DMS53 treated with DMSO at 0.1 percent for 48 hours (cell line): ENCODE measurements around the gene CGNL1.

Source experiments
- DNase-seq: peaks from one replicate; lab custom pipeline; 2025; ENCODE audit not compliant: unreplicated experiment; lab: John Stamatoyannopoulos, UW

Gene CGNL1

DNA sequence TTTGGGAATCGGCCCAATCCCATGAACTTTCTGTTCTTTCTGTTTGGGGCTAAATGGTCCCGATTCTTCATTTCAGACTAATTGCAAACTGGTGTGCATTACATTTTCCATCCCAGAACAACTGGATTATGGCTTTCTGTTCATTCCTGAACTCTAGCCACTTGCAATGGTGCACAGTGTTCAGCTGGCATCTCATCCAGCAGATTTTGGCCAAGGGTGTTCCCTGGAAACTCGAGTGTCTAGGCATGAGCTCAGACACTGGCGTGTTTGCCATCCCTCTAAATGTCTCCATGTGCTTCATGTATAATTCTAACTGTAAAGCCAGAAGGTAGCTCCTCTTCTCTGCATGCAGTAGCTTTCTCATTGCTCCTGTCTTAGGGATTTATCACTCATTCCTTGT lies 118.3 kb downstream of the CGNL1 start:
- DNase-seq, result no peak

DNA sequence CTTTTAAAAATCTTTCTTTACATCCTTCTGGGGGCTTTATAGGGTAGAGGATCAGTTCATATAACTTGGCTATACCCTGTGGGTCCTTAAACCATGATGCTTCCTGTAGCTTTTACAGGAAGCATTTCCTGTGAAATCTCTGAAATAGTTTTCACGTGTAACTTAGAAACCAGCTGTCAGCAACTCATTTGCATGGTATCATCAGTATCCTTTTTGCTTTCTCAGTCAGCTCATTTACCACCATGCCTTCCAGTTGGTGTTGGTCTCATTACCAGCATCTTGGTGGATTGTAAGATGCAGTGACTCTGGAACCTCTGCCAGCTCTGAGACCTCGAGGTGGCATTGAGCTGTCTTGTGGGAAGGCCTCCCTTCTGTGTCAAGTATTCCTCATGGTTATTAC lies 118.7 kb downstream of the CGNL1 start:
- peak; percentile 7 for DNase-seq

DNA sequence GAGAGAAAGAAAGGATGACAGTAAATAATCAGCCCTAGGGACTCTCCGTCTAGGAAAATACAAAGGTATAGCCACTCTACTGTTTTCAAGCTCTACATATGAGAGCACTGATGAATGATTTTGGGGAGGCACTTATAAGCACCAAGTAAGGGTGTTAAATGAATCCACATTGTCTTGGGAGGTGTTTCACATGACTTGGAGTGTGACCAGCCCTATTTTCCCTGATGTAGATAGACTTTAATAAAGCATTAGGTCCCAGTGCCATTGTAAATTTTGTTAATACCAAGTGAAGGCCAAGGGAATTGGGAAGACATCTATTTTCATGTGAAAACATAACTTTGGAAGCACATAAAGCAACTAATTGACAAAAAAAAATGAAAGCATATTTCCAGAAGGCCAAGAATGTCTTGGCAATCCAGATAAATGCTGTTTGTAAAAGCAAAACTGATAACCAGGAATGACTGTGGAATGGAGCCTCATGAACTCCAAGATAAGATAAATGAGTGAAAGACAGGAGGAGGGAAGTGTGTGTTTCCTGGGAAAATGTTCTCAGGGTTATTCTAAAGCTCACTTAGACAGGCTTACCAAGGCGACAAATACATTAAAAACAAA lies 119.4 kb downstream of the CGNL1 start:
- DNase-seq, result no peak

DNA sequence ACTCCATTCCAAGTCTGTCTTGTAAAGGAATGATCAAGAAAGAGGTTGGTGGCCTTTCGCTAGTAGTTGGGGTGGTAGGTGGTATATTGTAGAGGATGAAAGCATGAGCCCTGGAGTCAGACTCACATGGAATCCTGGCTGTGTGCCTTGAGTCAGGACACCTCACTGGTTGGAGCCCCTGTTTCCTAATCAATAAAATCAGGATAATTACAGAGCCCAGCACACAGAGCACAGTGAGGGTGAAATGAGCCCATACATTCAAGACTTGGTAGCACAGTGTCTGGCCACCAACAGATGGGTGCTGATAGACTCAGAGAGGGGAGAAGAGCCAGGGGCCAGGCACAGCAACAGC lies 120.3 kb downstream of the CGNL1 start:
- DNase-seq, result no peak

DNA sequence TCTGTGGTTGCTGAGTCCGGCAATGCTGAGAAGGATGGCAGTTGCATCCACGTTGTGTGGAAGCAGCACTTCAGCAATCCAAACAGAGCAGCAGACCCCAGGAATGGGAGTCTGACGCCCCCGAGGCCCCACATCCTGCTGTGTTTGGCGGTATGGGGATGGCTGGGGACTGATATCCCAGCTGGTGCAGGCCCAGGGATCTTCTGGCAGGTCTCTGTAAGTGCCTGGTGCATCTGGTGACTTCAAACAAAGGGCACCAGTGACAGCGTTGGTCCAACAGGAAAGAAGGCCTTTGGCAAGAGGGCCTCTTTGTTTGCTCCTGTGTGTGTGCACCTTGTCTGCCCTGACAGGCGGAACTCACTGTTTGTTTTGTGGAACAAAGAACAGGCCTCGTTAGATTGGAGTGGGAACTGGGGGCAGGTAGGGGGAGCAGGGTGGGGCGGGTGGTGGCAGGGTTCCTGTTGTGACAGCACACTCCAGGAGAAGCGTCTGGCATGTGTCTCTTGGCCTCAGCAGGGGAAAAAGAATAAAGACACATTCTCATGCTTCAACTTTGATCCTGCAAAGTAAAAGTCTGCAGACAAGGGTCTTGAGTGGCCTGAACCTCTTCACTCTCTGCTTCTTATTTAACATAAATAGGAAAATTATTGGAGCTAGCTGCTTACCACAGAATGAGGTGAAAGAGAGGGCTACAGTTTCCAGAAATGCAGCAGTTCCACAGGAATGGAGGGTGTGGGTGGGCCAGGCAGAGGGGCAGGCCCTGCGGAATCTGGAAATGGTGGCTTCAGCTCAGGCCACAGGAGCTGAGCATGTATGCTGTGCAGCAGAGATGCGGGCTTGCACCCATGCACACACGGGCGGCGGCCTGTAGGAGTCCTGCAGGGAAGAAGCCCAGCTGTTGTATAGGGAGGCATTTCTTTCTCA lies 120.9 kb downstream of the CGNL1 start:
- peak; percentile 94 for DNase-seq

DNA sequence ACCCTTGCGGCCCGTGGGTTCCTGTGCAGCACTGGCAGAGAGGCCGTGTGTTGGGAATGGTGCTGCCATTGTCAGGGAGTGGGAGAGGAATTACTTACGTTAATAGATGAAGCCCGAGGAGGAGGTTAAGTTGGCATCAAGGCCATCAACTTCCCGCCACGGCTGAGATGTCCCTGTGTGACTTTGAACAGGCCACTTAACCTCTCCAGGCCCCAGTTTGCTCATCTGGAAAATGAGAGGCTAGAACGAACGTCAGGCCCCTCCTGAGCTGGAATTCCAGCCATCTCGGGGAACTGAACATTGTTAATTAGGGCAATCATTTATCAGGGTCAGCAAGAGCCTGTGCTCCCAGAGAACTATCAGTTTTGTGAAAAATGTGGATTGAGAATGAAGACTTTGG lies 124.0 kb downstream of the CGNL1 start:
- DNase-seq, result no peak

DNA sequence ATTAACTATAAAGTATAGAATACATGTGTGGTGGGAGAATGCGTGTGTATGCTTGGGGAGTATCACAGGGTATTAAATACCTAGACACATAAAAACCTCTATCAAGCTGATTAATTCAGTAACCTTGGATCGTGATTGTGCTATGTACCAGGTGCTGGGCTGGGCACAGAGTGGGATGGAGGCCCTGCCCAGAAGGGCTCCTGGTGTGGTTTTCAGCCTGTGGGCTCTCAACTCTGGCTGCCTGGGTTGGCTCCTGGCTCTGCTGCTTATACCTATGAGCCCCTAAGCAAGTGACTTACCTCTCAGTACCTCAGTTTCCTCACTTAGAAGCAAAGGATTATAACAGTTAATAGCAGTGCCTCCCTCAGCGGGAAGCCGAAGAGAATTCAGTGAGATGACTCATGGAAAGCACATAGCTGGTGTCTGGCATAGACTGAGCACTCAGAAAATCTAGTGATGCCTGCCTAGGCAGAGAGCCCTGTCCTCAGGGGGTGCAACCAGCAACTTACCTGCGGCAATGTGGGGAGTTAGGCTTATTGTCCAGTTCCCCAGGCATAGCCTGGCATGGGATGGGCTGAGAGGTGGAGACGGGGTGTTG lies 124.8 kb downstream of the CGNL1 start:
- DNase-seq, result no peak

DNA sequence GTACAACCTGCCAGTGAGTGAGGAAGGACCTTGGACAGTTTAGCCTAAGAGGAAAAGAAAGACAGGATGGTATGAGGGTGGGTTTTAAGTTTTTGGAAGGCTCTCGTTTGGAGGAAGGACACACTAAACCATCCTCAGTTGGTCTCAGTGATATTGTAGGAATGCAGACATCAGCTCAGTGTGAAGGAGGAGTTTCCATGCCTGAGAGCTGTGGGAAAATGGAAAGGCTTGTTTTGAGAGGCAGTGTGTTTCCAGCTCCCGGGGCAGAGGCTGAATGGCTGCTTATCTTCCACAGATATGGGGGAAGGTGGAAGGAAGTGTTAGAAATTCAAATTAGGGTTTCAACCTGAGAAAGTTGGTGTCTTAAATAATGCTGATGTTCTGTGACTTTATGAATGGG lies 125.8 kb downstream of the CGNL1 start:
- no peak for DNase-seq

DNA sequence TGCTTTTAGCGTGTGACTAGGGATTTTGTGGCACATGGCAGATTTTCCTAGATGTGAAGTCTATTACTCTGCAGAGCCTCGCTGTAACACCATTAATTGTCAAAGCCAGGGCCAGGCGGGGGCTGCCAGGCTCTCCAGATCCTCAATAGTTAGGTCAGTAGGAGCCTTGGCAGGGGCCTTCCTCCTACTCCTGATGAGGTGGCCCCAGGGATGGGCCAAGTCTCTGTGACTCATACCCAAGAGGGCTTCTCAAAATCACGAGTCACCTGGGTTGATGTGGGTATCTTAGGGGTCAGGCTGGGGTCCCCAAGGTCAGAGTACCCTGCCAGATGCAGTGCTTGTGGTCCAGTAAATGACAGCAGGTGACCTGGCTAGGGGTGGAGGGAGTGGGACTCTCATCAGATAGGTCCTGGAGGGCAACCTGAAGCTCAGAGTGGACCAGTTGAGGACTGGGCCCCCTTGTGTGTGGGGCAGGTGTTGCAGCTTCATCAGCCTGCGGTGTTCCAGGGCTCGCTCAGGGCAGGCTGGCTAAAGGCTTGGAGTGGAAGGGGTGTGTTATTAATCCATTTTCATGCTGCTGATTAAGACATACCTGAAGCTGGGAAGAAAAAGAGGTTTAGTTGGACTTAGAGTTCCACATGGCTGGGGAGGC lies 126.9 kb downstream of the CGNL1 start:
- DNase-seq, result no peak

DNA sequence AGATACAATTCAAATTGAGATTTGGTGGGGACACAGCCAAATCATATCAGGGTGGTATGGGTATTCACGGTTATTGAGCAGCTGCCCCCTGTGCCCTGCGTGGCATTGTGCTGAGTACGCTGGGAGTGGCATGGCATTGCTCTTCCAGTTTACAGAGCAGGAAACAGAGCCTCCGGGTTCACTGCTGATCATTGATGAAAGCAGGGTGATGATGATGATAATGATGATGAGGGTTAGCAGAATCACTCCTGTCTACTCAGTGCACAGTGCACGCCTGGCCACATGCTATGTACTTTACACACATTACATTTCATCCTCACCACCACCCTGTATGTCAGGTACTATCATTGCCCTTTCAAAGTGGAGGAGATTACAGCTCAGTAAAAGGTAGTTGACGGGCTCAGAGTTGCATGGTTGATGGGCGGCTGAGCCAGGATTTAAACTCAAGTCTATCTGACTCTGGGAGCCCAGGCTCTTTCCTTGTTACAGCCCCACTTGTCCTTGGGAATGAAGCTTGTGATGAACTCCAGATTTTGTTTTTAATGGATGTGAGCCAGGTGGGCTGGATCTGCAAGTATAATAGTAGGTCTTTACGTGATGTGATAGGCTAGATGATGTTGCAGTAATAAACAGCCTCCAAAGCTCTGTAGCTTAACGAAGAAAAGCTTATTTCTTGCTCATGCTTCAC lies 127.8 kb downstream of the CGNL1 start:
- no peak for DNase-seq

DNA sequence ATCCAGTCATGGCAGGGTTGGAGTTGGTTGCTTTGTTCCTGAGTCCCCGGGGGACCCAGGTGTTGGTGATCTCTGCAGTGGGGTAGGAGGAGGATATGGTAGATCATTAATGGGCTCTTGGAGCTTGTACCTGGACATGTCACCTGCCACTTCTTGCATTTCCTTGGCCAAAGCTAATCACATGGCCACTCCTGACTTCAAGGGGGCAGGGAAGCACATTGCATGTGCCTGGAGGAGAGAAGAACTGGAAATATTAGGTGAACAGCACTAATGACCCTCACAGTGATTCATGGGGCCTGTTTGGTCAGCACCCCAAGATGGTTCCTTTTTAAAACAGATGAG lies 128.3 kb downstream of the CGNL1 start:
- peak; percentile 32 for DNase-seq

DNA sequence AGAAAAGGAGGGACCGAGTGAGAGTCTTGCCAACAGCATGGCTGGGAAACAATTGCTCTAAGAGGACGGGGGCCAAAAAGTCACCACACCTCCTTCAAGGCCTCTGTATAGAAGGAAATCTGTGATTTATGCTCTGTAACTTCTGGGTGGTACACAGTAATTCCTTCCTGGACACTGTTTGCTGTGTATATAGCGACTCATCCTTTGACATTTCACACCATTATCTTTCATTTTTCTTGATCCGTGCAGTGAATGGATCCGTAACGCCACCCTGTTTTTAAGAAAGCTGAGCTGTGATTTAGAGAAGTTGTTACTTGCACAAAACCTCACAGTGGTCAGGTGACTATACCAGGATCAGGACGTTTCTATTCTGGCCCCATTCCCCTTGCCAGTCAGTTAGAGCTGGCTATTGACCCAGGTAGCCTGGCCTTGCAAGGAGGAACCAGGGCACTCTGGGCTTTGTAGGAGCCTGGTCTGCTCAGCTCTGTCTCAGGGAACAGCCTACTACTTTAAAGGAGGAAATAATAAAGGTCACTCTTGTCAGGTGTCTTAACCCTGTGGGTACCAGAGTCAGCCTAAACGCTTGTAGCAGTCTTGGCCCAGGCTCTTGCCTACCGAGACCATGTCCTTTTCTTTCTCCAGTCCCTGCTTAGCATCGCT lies 128.9 kb downstream of the CGNL1 start:
- peak; percentile 43 for DNase-seq

DNA sequence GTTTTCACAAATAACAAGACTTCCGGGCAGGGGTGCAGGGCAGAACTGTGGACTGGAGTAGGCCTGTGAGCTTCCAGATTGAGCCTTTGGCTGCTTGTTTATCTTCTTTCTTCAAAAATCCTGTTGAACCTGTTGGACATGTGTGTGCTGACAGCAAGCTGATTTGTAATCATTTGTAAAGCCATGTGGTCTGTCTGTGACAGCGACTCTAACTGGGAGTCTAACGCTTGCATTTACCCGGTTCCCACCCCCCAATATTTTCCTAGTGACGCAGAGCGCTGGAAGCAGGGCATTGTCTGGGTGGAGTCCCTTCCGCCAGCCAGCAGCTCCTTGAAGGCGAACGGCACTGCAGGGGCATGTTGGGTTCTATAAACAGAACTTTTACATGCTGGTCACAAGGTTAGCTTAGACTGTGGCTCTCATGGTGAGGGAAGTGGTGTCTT lies 129.7 kb downstream of the CGNL1 start:
- peak; percentile 97 for DNase-seq

DNA sequence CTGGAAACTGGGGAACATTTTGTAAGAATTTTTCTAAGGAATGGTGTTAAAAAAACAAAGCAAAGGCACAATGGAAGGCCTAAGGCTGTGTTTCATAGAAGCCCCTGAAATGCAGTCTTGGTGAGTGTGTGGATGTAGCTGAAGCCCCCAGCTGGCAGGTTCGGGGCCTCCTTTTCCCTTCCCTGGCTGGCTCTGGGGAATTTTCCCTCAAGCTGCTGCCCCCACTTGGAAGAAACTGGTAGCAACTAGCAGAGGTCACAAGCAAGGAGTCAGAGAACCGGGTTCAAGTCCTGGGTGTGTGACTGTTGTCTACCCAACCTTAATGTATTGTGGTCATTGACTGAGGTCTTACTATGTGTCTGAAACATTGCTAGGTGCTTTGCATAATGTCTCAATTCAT lies 130.1 kb downstream of the CGNL1 start:
- no peak for DNase-seq

DNA sequence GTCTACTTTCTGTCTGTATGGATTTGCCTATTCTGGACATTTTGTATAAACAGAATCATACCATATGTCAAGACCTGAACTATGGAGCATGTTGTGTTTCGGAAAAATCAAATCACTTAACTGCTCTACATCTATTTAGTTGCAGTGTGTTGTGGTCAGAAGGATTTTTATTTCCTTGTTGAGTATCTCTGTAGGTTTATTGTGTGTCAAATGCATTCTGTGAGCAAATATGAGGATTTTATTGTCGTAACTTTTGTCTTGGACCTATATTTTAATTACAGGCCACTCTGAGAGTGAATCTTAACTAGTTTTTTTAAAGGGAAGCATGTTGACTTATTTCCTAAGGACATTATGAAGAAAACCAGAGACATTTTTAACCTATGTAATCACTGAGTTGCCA lies 130.8 kb downstream of the CGNL1 start:
- no peak for DNase-seq

DNA sequence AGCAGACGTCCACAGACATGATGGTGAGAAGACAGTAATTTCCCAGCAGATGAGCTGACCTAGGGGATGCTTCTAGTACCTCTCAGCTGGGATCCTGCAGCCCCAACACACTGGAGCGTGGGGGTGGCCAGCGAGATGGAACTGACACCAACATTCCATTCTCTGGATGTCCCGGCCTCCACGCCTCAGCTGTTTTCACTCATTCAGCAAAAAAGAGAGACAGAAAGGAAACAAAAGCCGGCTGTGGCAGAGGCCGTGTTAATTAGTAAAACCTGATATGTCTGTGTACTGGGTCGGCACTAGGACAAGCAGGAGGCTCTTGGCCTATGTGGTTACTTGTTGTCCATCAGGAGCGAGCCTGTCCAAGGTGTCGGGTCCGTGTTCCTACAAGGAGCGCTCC lies 132.8 kb downstream of the CGNL1 start:
- no peak for DNase-seq

DNA sequence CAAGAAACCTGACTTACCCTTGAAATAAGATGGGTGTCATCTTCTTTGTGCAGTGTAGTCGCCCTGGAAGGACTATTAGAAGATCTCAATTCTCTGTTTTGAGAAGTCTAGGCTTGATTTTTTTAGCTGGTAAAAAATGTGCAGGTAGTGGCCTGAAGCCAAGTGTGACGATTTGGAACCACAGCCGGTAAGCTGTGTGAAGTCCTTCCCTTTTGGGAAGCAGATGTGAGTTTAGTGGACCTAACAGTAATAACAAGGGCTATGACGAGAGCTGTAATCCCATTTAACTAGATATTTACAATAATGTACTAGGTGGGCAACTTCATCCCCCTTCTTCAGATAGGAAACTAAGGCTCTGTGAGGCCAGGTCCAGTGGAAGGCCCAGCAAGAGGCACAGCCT lies 133.7 kb downstream of the CGNL1 start:
- no peak for DNase-seq

DNA sequence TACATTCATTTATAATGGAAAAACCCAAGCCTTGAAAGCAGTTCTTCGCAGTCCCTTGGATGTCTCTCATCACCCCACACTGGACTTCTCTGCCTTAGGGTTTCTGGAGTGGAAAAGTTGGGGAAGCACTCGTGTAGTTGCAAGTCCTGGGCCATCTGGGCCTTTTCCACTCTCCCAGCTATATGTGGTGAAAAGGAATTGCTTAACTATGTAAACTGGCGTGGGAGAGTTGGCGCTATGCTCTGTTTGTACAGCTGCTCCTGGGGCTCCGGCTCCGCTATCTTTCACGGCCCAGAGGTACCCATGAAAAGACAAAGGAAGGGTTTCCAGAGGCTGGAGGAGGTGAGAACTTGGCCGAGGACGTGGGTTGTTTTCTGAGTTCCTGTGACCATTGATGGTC lies 134.3 kb downstream of the CGNL1 start:
- DNase-seq, result peak; percentile 72

DNA sequence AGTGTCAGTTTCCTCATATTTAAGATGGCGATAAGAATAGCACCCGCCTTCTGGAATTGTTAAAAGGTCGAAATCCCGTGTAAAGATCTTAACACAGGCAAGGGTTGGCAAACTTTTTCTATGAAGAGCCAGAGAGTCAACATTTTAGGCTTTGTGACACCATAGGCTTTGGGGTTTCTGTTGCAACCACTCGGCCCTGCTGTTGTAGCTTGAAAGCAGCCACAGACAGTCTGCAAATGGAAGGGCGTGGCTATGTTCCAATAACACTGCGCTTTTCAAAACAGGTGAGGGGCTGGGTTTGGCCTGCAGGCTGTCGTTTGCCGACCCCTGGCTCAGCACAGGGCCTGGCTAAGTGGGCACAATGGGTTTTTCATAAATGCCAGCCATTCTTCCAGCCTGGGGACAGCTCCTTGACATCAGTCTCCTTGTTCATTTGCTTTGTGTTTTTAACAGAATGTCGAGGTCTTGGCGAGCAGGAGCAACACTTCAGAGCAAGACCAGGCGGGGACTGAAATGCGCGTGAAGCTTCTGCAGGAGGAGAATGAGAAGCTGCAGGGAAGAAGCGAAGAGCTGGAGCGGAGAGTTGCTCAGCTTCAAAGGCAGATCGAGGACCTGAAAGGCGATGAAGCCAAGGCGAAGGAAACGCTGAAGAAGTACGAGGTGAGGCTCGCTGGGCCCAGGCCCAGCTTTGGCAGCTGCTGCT lies 140.2 kb downstream of the CGNL1 start:
- DNase-seq, result no peak

DNA sequence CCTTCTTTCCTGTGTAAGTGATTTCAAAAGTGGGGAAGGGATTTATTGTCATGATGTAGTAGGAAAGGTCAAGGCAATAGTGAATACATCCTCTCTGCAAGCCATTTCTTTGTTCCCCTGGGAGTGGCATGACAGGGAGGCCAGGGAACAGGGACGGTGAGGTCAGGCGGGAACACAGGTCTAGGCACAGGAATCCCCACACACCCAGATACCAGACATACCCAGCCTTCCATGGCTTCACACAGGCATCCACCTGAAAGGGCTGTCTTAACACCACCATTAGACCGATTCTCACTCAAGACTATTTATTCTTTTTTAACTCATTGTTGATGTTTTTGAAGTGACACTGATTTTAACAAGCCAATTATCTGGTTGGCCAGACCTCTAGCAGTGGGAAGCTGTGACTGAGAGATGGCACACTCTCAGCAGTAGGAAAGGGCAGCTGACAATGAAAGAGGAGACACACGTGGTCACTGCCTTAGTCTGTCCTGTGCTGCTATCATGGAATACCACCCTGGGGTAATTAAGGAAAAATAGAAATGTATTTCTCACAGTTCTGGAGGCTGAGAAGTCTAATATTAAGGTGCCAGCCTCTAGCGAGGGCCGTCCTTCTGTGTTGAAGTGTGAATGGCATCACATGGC lies 140.8 kb downstream of the CGNL1 start:
- DNase-seq, result no peak
